ENCODE measurements around the gene SPATA6L. TPM values are rescaled to one million over a fixed set of nuclear protein-coding genes. Genes with fewer than 3 reads are reported as not detected.
"Not testable (repeated sequence)": the region's sequence is repeated elsewhere in the genome, so short reads cannot be mapped to it uniquely, and the experiment has no call there.

The SPATA6L gene
- total and polyA plus RNA-seq, 2 donors, result 0.47 to 1.2 TPM

- H3K36me3 ChIP-seq (ENCODE audit: control insufficient read depth in 2 of 2, insufficient read depth in 2 of 2, low read length in 1 of 2), result no peaks in the 10 kb centered on the region
- no peak overlapping the region for H3K4me3 ChIP-seq (ENCODE audit: low read length in 2 of 2)
- H3K27me3 ChIP-seq (ENCODE audit: control insufficient read depth in 2 of 2, insufficient read depth in 1 of 2, low read length in 1 of 2), result peaks cover 0 to 23% of the 10 kb centered on the region in 2 donors
- DNase-seq (ENCODE audit: low read depth in 6 of 9, low spot score in 9 of 9), result peak in 4 of 9 donors; percentile 25 to 77 (median 44)
- no peaks in the 10 kb centered on the region for H3K9me3 ChIP-seq (ENCODE audit: control insufficient read depth in 2 of 2, insufficient read depth in 1 of 2, low read length in 1 of 2)
- no peak overlapping the region for H3K27ac ChIP-seq (ENCODE audit: low read depth in 1 of 2, low read length in 1 of 2)
- WGBS, result 93% methylated on average over 1 of the region's 1 CpG
- peaks cover 20 to 22% of the 10 kb centered on the region in 2 donors for H3K4me1 ChIP-seq (ENCODE audit: control insufficient read depth in 2 of 2, insufficient read depth in 2 of 2, low read length in 2 of 2)
Observed at GRCh38 chr9:4667681-4668080, 1.4 kb upstream of the SPATA6L start.

- H3K4me1 ChIP-seq (ENCODE audit: control insufficient read depth in 2 of 2, insufficient read depth in 2 of 2, low read length in 2 of 2), result peaks cover 26 to 31% of the 10 kb centered on the region in 2 donors
- H3K27me3 ChIP-seq (ENCODE audit: control insufficient read depth in 2 of 2, insufficient read depth in 1 of 2, low read length in 1 of 2), result peaks cover 0 to 25% of the 10 kb centered on the region in 2 donors
- WGBS, result 97% methylated on average over 2 of the region's 2 CpGs
- H3K9me3 ChIP-seq (ENCODE audit: control insufficient read depth in 2 of 2, insufficient read depth in 1 of 2, low read length in 1 of 2), result no peaks in the 10 kb centered on the region
- DNase-seq (ENCODE audit: low read depth in 6 of 9, low spot score in 9 of 9), result no peak
- H3K36me3 ChIP-seq (ENCODE audit: control insufficient read depth in 2 of 2, insufficient read depth in 2 of 2, low read length in 1 of 2), result no peaks in the 10 kb centered on the region
- H3K4me3 ChIP-seq (ENCODE audit: low read length in 2 of 2), result no peak overlapping the region
- H3K27ac ChIP-seq (ENCODE audit: low read depth in 1 of 2, low read length in 1 of 2), result no peak overlapping the region
Observed at GRCh38 chr9:4665357-4665756, 923 bp downstream of the SPATA6L start.

GRCh38 chr9:4663956-4664355, 2.3 kb downstream of the SPATA6L start:
- Histone ChIP-seq H3K27ac (ENCODE audit: low read depth in 1 of 2, low read length in 1 of 2) (no peak overlapping the region), H3K4me3 (ENCODE audit: low read length in 2 of 2) (no peak overlapping the region), H3K27me3 (ENCODE audit: control insufficient read depth in 2 of 2, insufficient read depth in 1 of 2, low read length in 1 of 2) (peaks cover 0 to 25% of the 10 kb centered on the region in 2 donors), H3K36me3 (ENCODE audit: control insufficient read depth in 2 of 2, insufficient read depth in 2 of 2, low read length in 1 of 2) (no peaks in the 10 kb centered on the region), H3K4me1 (ENCODE audit: control insufficient read depth in 2 of 2, insufficient read depth in 2 of 2, low read length in 2 of 2) (peaks cover 26 to 31% of the 10 kb centered on the region in 2 donors), H3K9me3 (ENCODE audit: control insufficient read depth in 2 of 2, insufficient read depth in 1 of 2, low read length in 1 of 2) (no peaks in the 10 kb centered on the region)
- WGBS, result 98% methylated on average over 3 of the region's 3 CpGs
- DNase-seq (ENCODE audit: low read depth in 6 of 9, low spot score in 9 of 9), result no peak

- WGBS, result 74% methylated on average over 13 of the region's 13 CpGs
- DNase-seq (ENCODE audit: low read depth in 6 of 9, low spot score in 9 of 9), result no peak
- peaks cover 0 to 25% of the 10 kb centered on the region in 2 donors for H3K27me3 ChIP-seq (ENCODE audit: control insufficient read depth in 2 of 2, insufficient read depth in 1 of 2, low read length in 1 of 2)
- H3K4me3 ChIP-seq (ENCODE audit: low read length in 2 of 2), result peak overlapping the region; percentile 67 to 84
- no peaks in the 10 kb centered on the region for H3K36me3 ChIP-seq (ENCODE audit: control insufficient read depth in 2 of 2, insufficient read depth in 2 of 2, low read length in 1 of 2)
- H3K27ac ChIP-seq (ENCODE audit: low read depth in 1 of 2, low read length in 1 of 2), result no peak overlapping the region
- no peaks in the 10 kb centered on the region for H3K9me3 ChIP-seq (ENCODE audit: control insufficient read depth in 2 of 2, insufficient read depth in 1 of 2, low read length in 1 of 2)
- H3K4me1 ChIP-seq (ENCODE audit: control insufficient read depth in 2 of 2, insufficient read depth in 2 of 2, low read length in 2 of 2), result peaks cover 24 to 31% of the 10 kb centered on the region in 2 donors
Observed at GRCh38 chr9:4662989-4663792, 3.1 kb downstream of the SPATA6L start.

GRCh38 chr9:4662108-4662988, 3.9 kb downstream of the SPATA6L start, which contains the start of gene PLPP6:
TSS of gene PLPP6 (plus strand) at chr9:4662294. CDS start at chr9:4662376, 82 bp downstream.
- Histone ChIP-seq H3K4me3 (ENCODE audit: low read length in 2 of 2) (peak within 1 kb of the TSS; percentile 67 to 84), H3K9me3 (ENCODE audit: control insufficient read depth in 2 of 2, insufficient read depth in 1 of 2, low read length in 1 of 2) (no peaks in the 10 kb centered on the region), H3K4me1 (ENCODE audit: control insufficient read depth in 2 of 2, insufficient read depth in 2 of 2, low read length in 2 of 2) (peaks cover 17 to 25% of the 10 kb centered on the region in 2 donors), H3K27ac (ENCODE audit: low read depth in 1 of 2, low read length in 1 of 2) (peak within 1 kb of the TSS in 1 of 2 donors; percentile 89), H3K27me3 (ENCODE audit: control insufficient read depth in 2 of 2, insufficient read depth in 1 of 2, low read length in 1 of 2) (peaks cover 0 to 21% of the 10 kb centered on the region in 2 donors), H3K36me3 (ENCODE audit: control insufficient read depth in 2 of 2, insufficient read depth in 2 of 2, low read length in 1 of 2) (no peaks in the 10 kb centered on the region)
- WGBS, result 3% methylated on average over 70 of the region's 70 CpGs
- peak in 8 of 9 donors; percentile 52 to 87 (median 69) for DNase-seq (ENCODE audit: low read depth in 6 of 9, low spot score in 9 of 9)

- peaks cover 16 to 23% of the 10 kb centered on the region in 2 donors for H3K4me1 ChIP-seq (ENCODE audit: control insufficient read depth in 2 of 2, insufficient read depth in 2 of 2, low read length in 2 of 2)
- H3K4me3 ChIP-seq (ENCODE audit: low read length in 2 of 2), result peak overlapping the region; percentile 67 to 84
- peak overlapping the region in 1 of 2 donors; percentile 46 for H3K27ac ChIP-seq (ENCODE audit: low read depth in 1 of 2, low read length in 1 of 2)
- WGBS, result 2% methylated on average over 5 of the region's 5 CpGs
- peaks cover 0 to 16% of the 10 kb centered on the region in 2 donors for H3K27me3 ChIP-seq (ENCODE audit: control insufficient read depth in 2 of 2, insufficient read depth in 1 of 2, low read length in 1 of 2)
- H3K9me3 ChIP-seq (ENCODE audit: control insufficient read depth in 2 of 2, insufficient read depth in 1 of 2, low read length in 1 of 2), result no peaks in the 10 kb centered on the region
- DNase-seq (ENCODE audit: low read depth in 6 of 9, low spot score in 9 of 9), result peak in 1 of 9 donors; percentile 39
- H3K36me3 ChIP-seq (ENCODE audit: control insufficient read depth in 2 of 2, insufficient read depth in 2 of 2, low read length in 1 of 2), result no peaks in the 10 kb centered on the region
Observed at GRCh38 chr9:4661611-4662010, 4.7 kb downstream of the SPATA6L start.

GRCh38 chr9:4661165-4661564, 5.1 kb downstream of the SPATA6L start:
- no peak overlapping the region for H3K27ac ChIP-seq (ENCODE audit: low read depth in 1 of 2, low read length in 1 of 2)
- DNase-seq (ENCODE audit: low read depth in 6 of 9, low spot score in 9 of 9), result no peak
- H3K9me3 ChIP-seq (ENCODE audit: control insufficient read depth in 2 of 2, insufficient read depth in 1 of 2, low read length in 1 of 2), result no peaks in the 10 kb centered on the region
- H3K27me3 ChIP-seq (ENCODE audit: control insufficient read depth in 2 of 2, insufficient read depth in 1 of 2, low read length in 1 of 2), result peaks cover 0 to 14% of the 10 kb centered on the region in 2 donors
- H3K36me3 ChIP-seq (ENCODE audit: control insufficient read depth in 2 of 2, insufficient read depth in 2 of 2, low read length in 1 of 2), result no peaks in the 10 kb centered on the region
- H3K4me3 ChIP-seq (ENCODE audit: low read length in 2 of 2), result no peak overlapping the region
- H3K4me1 ChIP-seq (ENCODE audit: control insufficient read depth in 2 of 2, insufficient read depth in 2 of 2, low read length in 2 of 2), result peaks cover 16 to 22% of the 10 kb centered on the region in 2 donors
- 61% methylated on average over 1 of the region's 1 CpG for WGBS

- not testable (repeated sequence) for DNase-seq (ENCODE audit: low read depth in 6 of 9, low spot score in 9 of 9); H3K9me3 ChIP-seq (ENCODE audit: control insufficient read depth in 2 of 2, insufficient read depth in 1 of 2, low read length in 1 of 2); H3K36me3 ChIP-seq (ENCODE audit: control insufficient read depth in 2 of 2, insufficient read depth in 2 of 2, low read length in 1 of 2); H3K4me3 ChIP-seq (ENCODE audit: low read length in 2 of 2); H3K27ac ChIP-seq (ENCODE audit: low read depth in 1 of 2, low read length in 1 of 2); H3K27me3 ChIP-seq (ENCODE audit: control insufficient read depth in 2 of 2, insufficient read depth in 1 of 2, low read length in 1 of 2)
- 97% methylated on average over 4 of the region's 5 CpGs for WGBS
- H3K4me1 ChIP-seq (ENCODE audit: control insufficient read depth in 2 of 2, insufficient read depth in 2 of 2, low read length in 2 of 2), result peaks cover 14 to 19% of the 10 kb centered on the region in 2 donors
Observed at GRCh38 chr9:4660665-4661064, 5.6 kb downstream of the SPATA6L start.

Data from thymus (tissue), 11 donors.